Measurements from ENCODE around the gene IL20RA.
"Not testable (repeated sequence)": the region's sequence is repeated elsewhere in the genome, so short reads cannot be mapped to it uniquely, and the experiment has no call there.

Gene IL20RA

DNA sequence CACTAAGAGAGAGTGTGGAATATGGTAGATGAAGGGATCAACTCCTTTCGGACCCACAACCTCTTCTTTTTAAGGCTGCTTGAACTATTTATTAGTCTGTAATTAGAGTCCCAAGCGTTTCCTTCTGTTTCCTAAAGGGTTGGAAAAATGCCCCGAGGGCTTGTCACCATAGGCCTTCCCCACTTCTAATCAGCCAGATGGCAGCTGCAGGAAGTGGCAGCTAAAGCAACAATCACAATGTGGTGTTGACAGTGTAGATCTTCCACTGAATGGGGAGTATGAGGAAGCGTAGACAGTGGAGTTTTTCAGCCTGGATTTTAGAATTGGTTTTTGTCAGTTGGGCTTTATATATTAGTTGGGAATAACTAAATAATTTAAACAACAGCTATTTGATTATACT lies 82.1 kb downstream of the IL20RA start:
- TF ChIP-seq ZNF274 (IDR thresholded peaks at IDR 0.05; ENCODE audit: low read depth, low read length), result no peak
- H3K4me3 ChIP-seq (ENCODE audit: low read length), result no peak overlapping the region

DNA sequence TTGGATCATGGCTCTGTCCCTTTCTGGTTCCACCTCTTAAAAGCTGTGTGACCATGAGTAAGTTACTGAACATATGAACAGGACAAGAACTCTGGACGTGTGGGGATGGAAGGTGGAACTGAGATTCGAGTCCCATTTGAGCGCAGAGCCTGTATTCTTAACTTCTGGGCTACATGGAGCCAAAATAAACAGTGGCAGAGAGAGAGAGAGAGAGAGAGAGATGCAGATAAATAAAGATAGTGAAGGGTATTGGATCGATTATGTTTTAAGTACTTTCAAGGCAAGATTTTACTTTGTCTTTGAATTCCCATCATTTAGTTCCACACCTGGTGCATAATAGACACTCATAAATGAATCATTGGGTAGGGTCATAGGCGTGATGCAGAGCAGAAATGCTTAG lies 82.9 kb downstream of the IL20RA start:
- no peak overlapping the region for H3K4me3 ChIP-seq (ENCODE audit: low read length)
- TF ChIP-seq ZNF274 (IDR thresholded peaks at IDR 0.05; ENCODE audit: low read depth, low read length), result no peak

DNA sequence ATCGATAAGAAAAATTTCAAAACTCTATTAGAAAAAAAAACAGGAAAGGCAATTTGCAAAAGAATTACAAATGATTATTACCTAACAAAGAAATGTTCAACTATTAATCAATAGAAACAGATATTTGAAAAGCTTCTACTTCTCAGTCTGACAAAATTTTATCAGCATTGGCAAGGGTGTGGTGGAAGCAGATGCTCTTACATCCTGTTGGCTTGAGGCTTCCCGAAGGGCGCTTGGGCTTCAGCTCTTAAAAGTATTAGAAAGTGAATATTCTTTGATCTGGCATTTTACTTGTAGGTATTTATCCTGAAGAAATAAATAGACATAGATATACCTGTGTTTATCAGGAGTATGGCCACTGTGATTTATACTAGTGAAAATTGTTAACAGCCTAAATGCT lies 84.0 kb downstream of the IL20RA start:
- TF ChIP-seq ZNF274 (IDR thresholded peaks at IDR 0.05; ENCODE audit: low read depth, low read length), result no peak
- H3K4me3 ChIP-seq (ENCODE audit: low read length), result no peak overlapping the region

GRCh38 chr6:136959935-136960334 lies 84.8 kb downstream of the IL20RA start:
- not testable (repeated sequence) for H3K4me3 ChIP-seq (ENCODE audit: low read length)

GRCh38 chr6:136959471-136959891 lies 85.3 kb downstream of the IL20RA start:
- no peak for TF ChIP-seq ZNF274 (IDR thresholded peaks at IDR 0.05; ENCODE audit: low read depth, low read length)

GRCh38 chr6:136958168-136958567 lies 86.6 kb downstream of the IL20RA start:
- no peak overlapping the region for H3K4me3 ChIP-seq (ENCODE audit: low read length)
- TF ChIP-seq ZNF274 (IDR thresholded peaks at IDR 0.05; ENCODE audit: low read depth, low read length), result no peak

More at GRCh38 chr6:136959471-136959891, 85.3 kb downstream of the IL20RA start:
- H3K4me3 ChIP-seq (ENCODE audit: low read length), result no peak overlapping the region

- H3K4me3 ChIP-seq (ENCODE audit: low read length), result no peak overlapping the region
- no peak for TF ChIP-seq ZNF274 (IDR thresholded peaks at IDR 0.05; ENCODE audit: low read depth, low read length)
These were observed 87.9 kb downstream of the IL20RA start for GRCh38 chr6:136956590-136957544.

- no peak for TF ChIP-seq ZNF274 (IDR thresholded peaks at IDR 0.05; ENCODE audit: low read depth, low read length)
- no peak overlapping the region for H3K4me3 ChIP-seq (ENCODE audit: low read length)
These were observed 89.6 kb downstream of the IL20RA start for GRCh38 chr6:136955123-136955522.

DNA sequence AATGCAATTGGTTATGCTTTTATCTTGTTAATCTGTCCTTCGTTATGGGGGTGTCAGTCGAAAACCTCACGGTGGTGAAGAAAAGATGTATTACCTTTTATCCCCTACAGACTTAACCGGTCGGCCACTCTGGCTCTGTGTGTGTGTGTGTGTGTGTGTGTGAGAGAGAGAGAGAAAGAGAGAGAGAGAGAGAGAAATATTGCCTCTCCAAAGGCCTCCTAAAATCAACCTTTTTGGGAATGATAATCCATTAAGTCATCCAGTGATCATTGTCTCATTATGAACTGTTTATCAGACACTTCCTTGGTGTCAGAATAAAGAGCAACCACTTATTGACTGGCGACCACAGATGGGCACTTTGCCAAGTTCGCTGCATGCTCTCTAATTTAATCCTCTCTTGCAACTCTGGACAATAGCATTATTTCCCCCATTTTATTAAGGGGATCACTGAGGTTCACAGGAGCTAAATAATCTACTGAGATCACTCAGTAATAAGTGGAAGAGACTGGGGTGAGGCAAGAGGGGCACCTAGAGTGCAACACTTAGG lies 92.0 kb downstream of the IL20RA start:
- TF ChIP-seq ZNF274 (IDR thresholded peaks at IDR 0.05; ENCODE audit: low read depth, low read length), result no peak
- no peak overlapping the region for H3K4me3 ChIP-seq (ENCODE audit: low read length)

GRCh38 chr6:136950436-136951126 lies 94.2 kb downstream of the IL20RA start:
- no peak for TF ChIP-seq ZNF274 (IDR thresholded peaks at IDR 0.05; ENCODE audit: low read depth, low read length)
- H3K4me3 ChIP-seq (ENCODE audit: low read length), result no peak overlapping the region
